Suprapubic skin (tissue), 4 donors: ENCODE data around the gene GLB1L2. TPM values are rescaled to one million over a fixed set of nuclear protein-coding genes. Genes with fewer than 3 reads are reported as not detected.

Experiments used
- DNase-seq, 2 donors: peaks; one replicate each; pipeline ENCODE4 v3.0.0-alpha.2; 2019; ENCODE audit warnings: low spot score in 2 of 2
- H3K27ac ChIP-seq: fragments of 200-600 bp; sonication (generic); one replicate; pipeline ENCODE4 v1.5.1; 2019
- H3K27me3 ChIP-seq: fragments of 200-600 bp; sonication (generic); one replicate; pipeline ENCODE4 v1.5.1; 2019
- H3K36me3 ChIP-seq: fragments of 200-600 bp; sonication (generic); one replicate; pipeline ENCODE4 v1.5.1; 2019
- H3K4me1 ChIP-seq: fragments of 200-600 bp; sonication (generic); one replicate; pipeline ENCODE4 v1.5.1; 2019
- H3K4me3 ChIP-seq: fragments of 200-600 bp; sonication (generic); one replicate; pipeline ENCODE4 v1.5.1; 2019; ENCODE audit warnings: mild to moderate bottlenecking
- H3K9me3 ChIP-seq: fragments of 200-600 bp; sonication (generic); one replicate; pipeline ENCODE4 v1.5.1; 2019
- CTCF ChIP-seq, 2 donors: fragments of 200-600 bp in 1 of 2; fragments of 450-650 bp in 1 of 2; sonication (generic) in 1 of 2; IDR thresholded peaks; one replicate each; pipeline ENCODE4 v1.5.1; 2016 to 2019; ENCODE audit warnings: antibody characterized with exemption in 2 of 2, mild to moderate bottlenecking in 1 of 2, moderate library complexity in 1 of 2
- EP300 ChIP-seq: sonication (generic); formaldehyde crosslinking; IDR thresholded peaks from one replicate; pipeline ENCODE4 v1.6.1; 2017; ENCODE audit warnings: antibody characterized with exemption
- POLR2A ChIP-seq, 2 donors: fragments of 450-650 bp; IDR thresholded peaks; one replicate each; pipeline ENCODE4 v1.6.1; 2017; ENCODE audit warnings: antibody characterized with exemption in 2 of 2, mild to moderate bottlenecking in 2 of 2, moderate library complexity in 2 of 2
- POLR2AphosphoS5 ChIP-seq, 3 donors: sonication (generic); formaldehyde crosslinking; IDR thresholded peaks; one replicate each; pipeline ENCODE4 v1.6.1; 2017; ENCODE audit warnings: antibody characterized with exemption in 3 of 3
- WGBS: methylation state at CpG from one replicate; pipeline ENCODE4 v1.1.5; 2018; 5-methylcytosine and 5-hydroxymethylcytosine counted together
- total RNA-seq, 4 donors: library from RNA; depleted of rRNA; stranded (reverse); fragments of >200 nt; gene quantifications; one replicate each; pipeline ENCODE4 v1.1.0, GENCODE V29; 2016

GLB1L2 gene
- total RNA-seq, 4 donors from 2014 or later, result 11.5 to 28.3 (median 21.8) TPM

- DNase-seq, result no peak
- H3K36me3 ChIP-seq, result no peaks in the 10 kb centered on the region
- peaks cover 74% of the 10 kb centered on the region for H3K27me3 ChIP-seq
- peaks cover 12% of the 10 kb centered on the region for H3K4me1 ChIP-seq
- TF ChIP-seq CTCF (IDR thresholded peaks at IDR 0.05), result no peak
- TF ChIP-seq POLR2A (IDR thresholded peaks at IDR 0.05), result no peak
- TF ChIP-seq EP300, result no peak
- no peak for TF ChIP-seq POLR2AphosphoS5 (IDR thresholded peaks at IDR 0.05)
- WGBS, result 47% methylated on average over 12 of the region's 12 CpGs
- no peak overlapping the region for H3K4me3 ChIP-seq
- no peak overlapping the region for H3K27ac ChIP-seq
- no peaks in the 10 kb centered on the region for H3K9me3 ChIP-seq
Observed at GRCh38 chr11:134407321-134407828, 75.6 kb downstream of the GLB1L2 start.

- Histone ChIP-seq H3K4me1 (peaks cover 17% of the 10 kb centered on the region), H3K4me3 (no peak overlapping the region), H3K9me3 (no peaks in the 10 kb centered on the region), H3K27me3 (peaks cover 79% of the 10 kb centered on the region), H3K36me3 (no peaks in the 10 kb centered on the region), H3K27ac (no peak overlapping the region)
- DNase-seq, result no peak
- WGBS, result 58% methylated on average over 6 of the region's 8 CpGs
- no peak for TF ChIP-seq POLR2AphosphoS5 (IDR thresholded peaks at IDR 0.05)
- TF ChIP-seq EP300, result no peak
- TF ChIP-seq CTCF (IDR thresholded peaks at IDR 0.05), result no peak
- no peak for TF ChIP-seq POLR2A (IDR thresholded peaks at IDR 0.05)
Observed at GRCh38 chr11:134407923-134408322, 76.1 kb downstream of the GLB1L2 start.

GRCh38 chr11:134409552-134410429 lies 78.0 kb downstream of the GLB1L2 start:
- Histone ChIP-seq H3K4me3 (no peak overlapping the region), H3K9me3 (no peaks in the 10 kb centered on the region), H3K27ac (no peak overlapping the region), H3K27me3 (peaks cover 90% of the 10 kb centered on the region), H3K4me1 (peaks cover 17% of the 10 kb centered on the region), H3K36me3 (no peaks in the 10 kb centered on the region)
- DNase-seq, result no peak
- TF ChIP-seq POLR2AphosphoS5 (IDR thresholded peaks at IDR 0.05) (no peak), EP300 (no peak), CTCF (IDR thresholded peaks at IDR 0.05) (no peak), POLR2A (IDR thresholded peaks at IDR 0.05) (no peak)
- 72% methylated on average over 13 of the region's 15 CpGs for WGBS

- Histone ChIP-seq H3K36me3 (no peaks in the 10 kb centered on the region), H3K9me3 (no peaks in the 10 kb centered on the region), H3K27me3 (peaks cover 90% of the 10 kb centered on the region), H3K27ac (no peak overlapping the region), H3K4me1 (peaks cover 17% of the 10 kb centered on the region), H3K4me3 (no peak overlapping the region)
- no peak for DNase-seq
- 80% methylated on average over 5 of the region's 5 CpGs for WGBS
- TF ChIP-seq EP300 (no peak), POLR2AphosphoS5 (IDR thresholded peaks at IDR 0.05) (no peak), POLR2A (IDR thresholded peaks at IDR 0.05) (no peak), CTCF (IDR thresholded peaks at IDR 0.05) (no peak)
Observed at GRCh38 chr11:134410766-134411165, 79.0 kb downstream of the GLB1L2 start.
